ENCODE data around the gene TCF20.

TCF20 gene

DNA sequence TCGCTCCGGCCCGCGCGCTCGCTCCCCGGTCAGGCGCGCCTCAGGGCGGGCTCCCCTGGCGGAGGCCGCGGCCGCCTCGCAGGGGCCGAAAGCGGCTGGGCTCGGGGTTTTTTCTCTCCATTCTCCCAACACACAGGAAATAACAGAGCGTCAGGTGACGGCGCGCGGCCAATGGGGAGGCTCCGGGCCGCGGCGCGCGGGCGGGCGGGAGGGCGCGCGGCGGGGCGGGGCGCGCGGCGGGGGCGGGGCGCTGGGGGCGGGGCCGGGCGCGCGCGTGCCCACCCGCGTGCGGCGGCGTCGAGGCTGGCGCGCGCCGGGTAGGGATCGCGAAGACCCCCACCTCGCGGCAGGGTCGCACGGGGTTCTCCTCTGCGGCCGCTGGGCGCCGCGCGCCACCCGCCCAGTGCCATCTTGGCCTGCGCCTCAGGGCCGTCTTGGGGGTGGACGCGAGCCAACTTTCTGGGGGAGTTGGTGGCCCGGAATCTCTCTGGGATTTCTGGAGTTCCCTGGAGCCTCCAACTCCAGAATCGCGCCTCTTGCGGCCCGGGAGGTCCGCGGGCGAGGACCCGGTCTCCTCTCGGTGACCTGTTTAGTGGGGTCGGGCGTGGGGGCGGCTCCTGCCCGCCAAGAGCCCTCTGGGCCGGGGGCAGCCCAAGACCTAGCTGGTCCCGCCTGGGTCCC is at the start of gene TCF20:
TCF20 (minus strand) TSS at position 144 of the 681 bp plus-strand sequence. CDS start 55,348 bp downstream, outside the sequence.
- DNase-seq: peak; percentile 83

DNA sequence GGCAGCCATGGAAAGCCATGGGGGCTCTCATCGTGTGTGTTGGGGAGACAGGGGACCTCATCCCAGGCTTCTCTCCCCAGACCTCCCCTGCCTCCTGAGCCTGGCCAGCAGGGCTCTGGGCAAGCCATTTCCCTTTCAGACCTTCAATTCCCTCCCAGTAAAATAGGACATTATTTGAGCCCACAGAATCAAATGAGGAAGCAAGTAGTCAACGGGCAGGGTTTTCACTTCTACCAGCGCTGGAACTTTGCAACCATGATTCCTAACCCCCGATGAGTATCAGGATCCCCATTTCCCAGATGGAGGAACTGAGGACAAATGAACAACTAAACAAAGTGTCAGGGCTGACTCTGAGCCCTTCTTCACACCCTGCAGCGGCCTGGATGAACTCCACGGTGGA is 48.9 kb upstream of the TCF20 start:
- no peak for DNase-seq

DNA sequence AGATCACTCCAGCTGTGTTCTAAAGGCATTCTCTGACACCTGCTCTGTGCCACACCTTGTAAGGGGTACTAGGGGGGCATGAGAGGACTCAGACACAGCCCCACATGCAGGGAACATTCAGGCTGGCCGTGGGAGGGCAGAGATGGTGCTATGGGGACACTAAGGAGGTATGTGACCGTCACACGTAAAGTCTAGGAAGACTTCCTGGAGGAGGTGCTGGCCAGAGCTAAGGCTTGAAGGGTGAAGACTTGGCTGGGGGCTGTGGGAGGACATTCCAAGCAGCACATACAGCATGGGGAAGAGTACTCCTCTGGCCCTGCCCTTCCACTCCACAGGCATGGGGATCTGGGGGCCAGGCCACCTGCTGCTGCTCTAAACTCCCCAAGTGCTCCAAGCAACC is 48.5 kb upstream of the TCF20 start:
- no peak for DNase-seq

DNA sequence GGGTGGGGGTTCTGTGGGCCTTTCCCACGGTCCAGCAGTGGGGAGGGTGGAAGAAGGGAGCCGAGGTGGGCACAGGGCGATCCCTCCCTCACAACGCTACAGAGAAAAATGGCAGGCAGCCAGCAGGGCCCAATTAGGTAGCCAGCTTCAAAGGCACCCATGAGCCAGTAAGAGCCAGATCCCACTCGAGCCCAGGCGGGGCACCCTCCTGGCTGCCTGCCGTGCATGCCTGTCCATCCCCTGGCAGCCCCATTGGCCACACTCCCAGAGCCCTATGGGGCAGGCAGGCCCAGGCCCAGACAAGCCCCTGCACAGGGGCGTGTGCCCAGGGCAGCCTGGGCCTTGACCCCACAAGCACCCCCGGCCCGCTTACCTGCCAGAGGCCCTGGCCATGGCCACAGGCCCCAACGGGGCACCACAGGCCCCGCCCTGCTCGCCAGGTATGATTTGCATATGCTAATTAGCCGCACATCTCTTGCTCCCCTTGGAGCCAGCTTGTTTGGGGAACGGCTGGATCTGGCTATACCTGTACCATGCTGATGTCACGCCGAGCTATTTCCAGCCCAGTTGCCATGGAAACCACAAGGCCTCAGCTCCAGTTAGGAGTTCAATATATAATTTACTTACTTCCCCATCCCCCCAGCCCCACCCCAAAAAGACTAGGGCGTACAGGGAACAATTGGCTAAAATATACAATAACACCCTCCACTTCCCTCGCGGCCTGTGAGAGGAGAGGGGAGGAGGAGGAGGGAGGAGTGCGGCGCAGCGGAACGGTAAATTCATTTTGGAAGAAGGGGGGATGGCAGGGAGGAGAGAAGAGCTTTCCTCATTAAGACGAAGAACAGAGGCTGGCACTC is 47.5 kb upstream of the TCF20 start:
- no peak for DNase-seq

DNA sequence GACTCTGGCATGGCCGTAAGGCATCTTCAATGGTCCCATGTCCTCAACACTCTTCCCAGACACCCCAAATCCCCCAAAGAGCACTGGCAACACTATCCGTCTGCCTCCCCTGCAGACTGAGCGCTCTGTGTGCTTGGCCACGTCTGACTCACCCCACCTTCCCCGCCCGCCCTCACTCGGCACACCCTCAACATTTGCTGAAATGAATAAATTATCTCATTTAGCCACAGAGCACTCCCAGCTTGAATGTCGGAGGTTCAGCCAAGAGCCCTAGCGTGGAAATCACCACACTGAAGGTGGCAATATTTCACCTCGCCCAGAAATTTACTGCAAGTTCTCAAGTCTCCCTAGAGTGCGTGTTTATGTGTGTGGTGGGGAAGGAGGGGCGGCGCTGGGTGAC is 46.6 kb upstream of the TCF20 start:
- peak; percentile 66 for DNase-seq

DNA sequence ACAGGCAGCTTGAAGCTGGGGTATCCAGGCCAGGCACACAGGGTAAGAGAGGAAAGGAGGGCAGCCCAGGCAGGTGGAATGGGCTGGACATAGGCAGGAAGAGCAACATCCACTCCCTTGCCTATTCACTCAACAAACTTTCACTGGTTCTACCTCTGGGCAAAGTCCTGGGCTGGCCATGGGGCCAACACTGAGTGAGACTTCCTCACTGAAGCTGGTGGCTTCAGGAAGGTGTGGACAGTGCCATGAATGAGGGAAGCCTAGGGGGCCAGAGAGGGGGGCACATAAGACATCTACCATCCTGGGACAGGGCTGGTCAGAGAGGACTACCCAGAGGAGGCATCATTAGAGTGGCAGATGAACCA is 44.9 kb upstream of the TCF20 start:
- DNase-seq: no peak

DNA sequence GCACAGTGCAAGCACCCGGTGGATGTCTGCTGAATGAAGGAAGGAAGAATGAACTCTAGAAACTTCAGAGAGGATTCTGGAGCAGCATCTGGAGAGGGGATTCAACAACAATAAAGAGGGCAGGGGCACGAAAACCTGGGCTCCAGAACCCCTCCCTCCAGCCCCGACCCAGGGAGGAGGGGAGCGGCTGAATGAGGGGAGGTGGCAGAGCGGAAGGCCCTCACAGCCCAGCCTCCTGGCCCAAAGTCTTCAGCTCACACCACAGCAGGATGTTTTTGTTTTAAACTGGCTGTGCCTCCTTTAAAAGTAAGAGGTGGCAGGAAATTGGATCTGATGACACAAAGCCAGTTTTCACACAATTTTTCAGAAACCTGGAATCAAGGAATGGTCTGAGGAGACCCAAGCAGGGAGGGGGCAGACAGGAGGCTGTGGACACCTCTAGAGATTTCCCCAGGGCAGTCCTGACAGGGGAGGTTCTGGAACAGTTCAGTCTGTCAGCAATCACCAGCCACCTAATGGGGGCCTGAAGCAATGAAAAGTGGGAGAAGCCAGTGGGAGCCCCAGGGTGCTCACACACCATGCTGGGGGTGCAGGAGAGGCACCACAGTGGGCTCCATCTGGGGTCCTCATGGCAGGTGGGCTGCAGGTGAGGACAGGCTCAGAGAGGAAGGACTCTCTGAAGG is 44.4 kb upstream of the TCF20 start:
- DNase-seq: no peak

DNA sequence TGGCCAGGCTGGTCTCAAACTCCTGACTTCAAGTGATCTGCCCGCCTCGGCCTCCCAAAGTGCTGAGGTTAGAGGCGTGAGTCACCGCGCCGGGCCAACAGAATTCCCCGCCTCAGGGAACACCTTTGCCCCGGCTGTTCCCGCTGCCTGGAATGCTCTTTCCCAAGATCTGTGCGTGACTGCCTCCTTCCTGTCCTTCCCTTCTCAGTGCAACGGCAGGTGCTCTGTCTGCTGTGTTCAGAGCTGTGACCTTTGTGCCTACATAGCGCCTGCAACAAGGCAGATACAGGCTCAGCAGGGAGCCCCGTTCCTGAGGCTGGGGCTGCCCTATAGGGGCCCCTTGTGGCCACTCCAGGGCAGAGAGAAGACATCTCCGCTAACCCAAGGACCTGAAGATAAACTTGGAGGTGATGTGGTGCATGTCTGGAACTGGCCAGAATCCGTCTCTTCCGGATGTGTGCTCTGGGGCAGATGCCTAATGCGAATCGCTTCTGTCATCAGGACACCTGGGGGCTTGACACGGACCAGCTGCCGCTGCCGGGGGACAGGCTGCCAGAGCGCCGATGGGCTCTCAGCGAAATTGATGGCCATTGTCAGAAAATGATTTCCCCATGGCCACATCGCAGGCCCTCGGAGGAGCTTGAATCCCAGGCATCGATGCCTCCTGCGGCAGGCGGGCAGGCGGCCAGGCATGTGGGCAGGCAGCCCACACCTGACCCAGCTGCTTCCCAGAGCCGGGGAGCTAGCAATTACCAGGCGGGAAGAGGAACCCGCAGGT is 43.5 kb upstream of the TCF20 start:
- DNase-seq: peak; percentile 63

DNA sequence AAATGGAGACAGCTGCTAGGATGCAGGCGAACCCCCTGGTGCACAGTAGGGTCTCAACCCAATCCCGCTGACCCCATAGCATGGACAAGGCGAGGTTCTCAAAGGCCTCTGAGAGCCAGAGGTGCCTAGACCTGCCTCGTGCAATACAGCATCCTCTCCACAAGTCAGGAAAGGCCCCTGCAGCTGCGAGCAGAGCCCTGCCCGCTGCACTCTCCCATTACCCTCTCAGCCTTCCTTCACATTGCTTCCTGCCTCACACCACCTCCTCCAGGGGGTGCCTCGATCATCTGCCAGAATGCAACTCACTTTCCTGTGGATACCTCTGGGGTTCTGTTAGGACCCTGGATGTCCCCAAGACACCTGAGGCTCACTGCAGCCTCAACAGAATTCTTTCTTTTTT is 42.8 kb upstream of the TCF20 start:
- DNase-seq: no peak

DNA sequence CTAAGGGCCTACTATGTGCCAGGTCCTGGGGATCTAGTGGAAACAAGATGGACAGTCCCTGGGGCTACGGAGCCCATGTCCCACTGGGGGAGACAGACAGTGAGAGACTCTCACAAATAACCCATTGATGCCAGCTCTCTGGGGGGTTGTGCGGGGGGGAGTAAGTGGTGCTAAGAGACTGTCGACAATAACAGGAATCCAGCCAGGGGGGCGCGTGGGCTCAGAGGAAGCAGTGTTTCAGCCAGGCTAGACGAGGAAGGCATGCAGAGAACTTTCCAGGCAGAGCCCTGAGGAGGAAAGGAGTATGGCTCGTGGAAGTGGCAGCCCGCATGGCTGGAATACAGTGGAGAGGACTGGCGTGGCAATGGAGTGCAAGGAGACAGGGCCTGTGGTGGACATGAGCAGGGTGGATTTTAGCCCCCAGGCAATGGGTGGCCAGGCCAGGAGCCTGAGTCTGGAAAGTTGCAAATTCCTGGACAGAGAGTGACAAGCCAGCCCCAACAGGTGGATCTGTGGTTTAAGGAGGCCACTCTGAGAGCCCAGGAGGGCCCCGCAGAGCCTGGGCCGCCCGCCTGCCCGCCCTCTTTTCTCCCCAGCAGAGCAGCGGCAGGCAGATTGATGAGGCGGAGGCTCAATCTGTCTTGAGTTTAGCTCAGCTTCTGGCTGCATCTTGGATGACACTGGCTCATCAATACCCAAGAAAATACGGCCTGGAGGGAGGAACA is 40.0 kb upstream of the TCF20 start:
- no peak for DNase-seq

DNA sequence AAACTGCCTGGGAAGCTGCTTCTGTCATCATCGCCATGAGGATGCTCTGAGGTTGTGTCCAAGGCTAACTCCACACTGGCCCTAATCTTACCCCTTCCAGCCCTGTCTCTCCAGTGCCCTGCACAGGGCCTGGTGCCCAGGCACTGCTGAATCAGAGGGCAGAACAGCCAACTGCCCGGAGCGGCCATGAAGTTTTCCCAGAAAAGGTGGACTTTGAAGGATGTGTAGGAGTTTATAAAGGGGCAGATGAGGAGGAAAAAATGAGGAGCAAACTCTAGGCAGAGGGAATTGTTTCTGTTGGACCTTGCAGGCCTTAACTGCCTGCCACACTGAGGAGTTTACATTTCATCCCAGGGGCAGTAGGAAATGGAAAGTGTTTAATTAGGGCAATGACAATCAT is 39.4 kb upstream of the TCF20 start:
- no peak for DNase-seq

DNA sequence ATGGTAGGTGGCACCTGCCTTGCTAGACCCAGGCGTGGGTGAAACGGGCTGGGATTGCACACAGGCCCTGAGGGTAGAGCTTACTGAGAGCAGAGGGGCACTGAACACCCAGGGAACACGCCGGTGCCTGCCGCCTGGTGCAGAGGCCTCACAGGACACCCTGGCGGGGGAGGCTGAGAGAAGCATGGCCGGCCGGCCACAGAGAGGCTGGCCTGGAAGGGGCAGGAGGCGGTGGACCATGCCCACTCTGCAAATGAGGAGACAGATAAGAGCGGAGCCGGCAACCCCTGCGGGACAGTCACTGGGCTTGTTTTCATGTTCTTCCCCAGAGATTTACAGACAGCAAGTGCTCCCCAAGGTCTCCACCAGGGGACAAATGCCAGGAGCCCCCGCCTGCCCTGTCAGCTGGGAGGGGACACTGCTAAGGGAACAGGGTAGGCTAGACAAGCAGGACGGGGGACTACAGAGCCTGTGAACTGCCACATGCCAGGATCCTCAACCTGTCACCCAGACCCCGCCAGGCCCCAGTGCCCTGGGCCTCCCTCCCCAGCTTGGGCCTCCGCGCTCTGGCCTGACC is 38.5 kb upstream of the TCF20 start:
- DNase-seq: no peak

DNA sequence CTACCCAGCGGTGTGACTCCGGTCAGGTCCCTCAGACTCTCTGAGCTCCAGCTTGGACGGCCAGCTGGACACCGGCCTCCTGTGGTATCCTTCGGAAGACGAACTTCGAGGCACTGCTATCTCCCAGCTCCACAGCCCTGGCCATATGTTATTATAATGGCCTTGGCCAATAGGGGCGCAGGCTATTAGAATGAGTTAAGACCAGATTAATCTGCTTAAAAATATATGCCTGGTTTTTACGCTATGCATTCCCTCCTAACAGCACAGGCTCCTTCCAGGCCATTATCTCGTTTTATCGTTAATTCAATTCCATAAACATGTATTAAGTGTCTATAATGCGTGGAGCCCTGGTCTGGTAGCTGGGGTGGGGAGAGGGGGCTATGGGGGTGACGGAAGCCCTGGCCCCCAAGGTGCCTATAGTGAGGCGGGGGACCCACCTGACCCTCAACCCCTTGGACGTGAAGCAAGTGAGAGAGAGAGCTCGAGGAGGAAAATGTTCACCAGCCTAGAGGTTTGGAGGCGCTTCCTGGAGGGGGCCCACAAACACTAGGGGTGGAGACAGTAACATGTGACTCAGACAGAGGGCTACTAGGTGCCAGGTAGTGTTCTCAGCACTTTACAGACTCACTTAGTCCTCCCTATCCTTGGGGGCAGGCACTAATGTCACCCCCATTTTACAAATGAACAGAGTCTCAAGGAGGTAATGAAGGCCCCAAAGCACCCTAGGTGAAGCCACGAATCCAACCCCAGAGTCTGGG is 37.5 kb upstream of the TCF20 start:
- no peak for DNase-seq

DNA sequence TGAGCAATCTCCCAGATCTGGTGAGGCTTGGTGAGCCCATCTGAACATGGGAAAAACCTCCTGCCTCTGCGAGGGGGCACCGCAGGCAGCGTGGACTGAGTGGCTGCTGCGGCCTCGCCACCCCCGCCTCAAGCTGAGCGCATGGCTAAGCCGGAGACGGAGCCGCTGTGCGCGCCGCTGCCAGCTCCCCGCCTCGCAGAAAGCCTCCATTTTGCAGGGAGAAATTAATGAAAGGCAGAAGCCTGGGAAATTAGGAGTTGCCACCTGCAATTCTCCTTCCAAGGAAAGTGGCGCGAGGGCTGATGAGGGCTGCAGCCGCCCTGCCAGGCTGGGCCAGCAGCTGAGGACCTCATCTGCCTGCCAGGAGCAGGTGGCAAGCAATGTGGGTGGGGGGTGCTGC is 35.6 kb upstream of the TCF20 start:
- DNase-seq: no peak

DNA sequence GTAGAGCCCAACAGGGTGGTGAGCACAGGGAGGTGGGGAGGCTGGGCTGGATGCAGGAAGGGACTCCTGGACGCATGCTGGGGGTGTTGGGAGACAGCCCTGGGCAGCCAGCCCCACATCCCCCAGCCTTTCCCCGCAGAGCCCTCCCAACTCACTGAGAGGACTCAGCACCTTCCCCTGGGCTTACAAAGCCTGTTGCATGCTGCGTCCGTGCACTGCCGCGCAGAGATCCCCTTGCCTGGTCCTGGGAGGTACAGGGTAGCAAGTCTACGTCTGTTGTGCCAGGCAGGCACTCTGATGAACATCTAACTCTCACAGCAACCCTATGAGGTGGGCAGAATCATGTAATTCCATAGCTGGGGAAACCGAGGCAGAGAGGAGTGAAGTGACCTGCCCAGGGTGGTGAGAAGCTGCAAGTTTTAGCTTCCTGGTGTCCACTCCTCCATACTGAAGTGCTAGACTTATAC is 33.9 kb upstream of the TCF20 start:
- no peak for DNase-seq

DNA sequence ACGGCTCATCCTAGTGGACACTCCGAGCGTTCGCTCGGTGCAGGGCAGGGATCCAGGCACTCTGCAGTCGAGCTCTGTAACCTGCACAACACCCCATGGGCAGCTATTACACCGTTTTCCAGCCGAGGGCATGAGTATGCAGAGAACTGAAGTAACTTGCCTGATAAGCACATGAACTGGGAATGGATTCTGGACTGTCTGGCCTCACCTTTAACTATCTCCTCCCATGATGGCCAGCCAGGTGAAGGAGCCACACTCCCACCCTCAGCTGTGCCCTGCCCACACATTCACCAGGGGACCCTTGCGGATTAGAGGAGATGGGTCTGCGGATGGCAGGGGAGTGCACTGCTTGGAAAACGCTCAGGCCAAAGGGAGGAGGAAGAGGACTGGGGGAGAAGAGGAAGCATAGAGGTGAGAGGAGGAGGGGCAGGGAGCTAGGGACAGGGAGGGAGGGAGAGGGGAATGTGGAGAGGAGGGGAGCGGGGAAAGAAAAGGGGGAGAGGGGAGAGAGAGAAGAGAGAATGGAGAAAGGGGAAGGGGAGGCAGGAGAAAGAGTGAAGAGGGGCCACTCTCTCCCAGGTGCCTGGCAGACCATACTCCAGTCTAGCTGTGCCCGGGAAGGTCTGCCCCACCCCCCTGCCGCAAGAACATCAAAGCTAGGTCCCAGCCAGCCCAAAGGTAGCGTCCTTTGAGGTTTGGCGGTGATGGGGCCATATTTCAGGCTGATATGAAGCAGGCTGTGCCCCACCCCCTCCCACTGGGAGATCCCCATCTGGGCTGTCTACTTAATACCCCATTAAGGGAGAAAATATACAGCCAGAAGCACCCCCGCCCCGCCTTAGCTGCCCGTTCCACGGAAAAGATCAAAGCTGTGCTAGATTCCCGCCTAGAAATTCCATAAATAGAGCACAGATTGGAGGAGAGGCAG is 33.2 kb upstream of the TCF20 start:
- no peak for DNase-seq

DNA sequence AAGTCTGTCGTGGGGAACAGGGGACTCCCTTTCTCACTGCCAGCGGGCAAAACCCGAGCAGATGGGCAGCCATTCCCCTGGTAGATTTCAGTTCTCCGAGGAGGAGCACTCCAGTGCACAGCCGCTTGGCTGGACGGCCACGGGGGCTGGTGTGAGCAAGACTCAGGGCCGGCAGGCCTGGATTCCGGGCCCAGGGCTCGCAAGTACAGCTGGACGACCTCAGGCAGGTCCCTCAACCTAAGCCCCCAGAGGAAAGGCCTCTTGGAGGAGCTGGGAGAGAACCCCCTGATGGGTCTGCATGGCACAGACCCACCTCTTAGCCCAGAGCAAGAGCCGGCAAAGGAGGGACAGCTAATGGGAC is 31.3 kb upstream of the TCF20 start:
- DNase-seq: no peak

DNA sequence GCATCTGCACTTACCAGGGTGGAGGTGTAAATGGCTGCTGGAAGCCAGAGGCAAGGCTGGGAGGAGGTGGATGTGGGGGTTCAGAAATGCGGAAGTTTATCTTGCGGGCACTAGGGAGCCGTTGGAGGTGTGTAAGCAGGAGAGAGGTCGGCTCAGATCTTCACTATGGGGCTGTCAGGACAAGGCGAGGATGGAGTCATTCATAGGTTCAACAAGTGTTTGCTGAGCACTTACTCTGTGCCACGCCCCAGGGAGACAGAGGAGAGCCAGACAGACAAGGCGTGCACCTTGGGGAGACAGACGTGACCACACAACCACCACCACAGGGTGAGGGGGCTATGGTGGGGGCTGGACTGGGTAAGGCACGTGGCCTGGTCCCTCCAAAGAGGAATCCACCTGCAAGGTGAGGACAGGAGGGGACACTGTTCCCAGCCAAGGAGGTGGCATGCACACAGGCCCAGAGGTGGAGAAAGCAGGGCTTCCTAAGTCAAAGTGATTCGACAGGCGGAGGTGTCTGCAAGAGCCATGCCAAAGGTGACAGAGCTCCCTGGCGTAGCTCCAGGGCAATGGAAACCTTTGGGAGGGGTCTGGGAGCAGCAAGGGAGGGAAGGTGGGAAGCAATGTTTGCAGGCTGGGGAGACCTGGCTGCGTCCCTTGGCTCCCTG is 30.8 kb upstream of the TCF20 start:
- no peak for DNase-seq

DNA sequence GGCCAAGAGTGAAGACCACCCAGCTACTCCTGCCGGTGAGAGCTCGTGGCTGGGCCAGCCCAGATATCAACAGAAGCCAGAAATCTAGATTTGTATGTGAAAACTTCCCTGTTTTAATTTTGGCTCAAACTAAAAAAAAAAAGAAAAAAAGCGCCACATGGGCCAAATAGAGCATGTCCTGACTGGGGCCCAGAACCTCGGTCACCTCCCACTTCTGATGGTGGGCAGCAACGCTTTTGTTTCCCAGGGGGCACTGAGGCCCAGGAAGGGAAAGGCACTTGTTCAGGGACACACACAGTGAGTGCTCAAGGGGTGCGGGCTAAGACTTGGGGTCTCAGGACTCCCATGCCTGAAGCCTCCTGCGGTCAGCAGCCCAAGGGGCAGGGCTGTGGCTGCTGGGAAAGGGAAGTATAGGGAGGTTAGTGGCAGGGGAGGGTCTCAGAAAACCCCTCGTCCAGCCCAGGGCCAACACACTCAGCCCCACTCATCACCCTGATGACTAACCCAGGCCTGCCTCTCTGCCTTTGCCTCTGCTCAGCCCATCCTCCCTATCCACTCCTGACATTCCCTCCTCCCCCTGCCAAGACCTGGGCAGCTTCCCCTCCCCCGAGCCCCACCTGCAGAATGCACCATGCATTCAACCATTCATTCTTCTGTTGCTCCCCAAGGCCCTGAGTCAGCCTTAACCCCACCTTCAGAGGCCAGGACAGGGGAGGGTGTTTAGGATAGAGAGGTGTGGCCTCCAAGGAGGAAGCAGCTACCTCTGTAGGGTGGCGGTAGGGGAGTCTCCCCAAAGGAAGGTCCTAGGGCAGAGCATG is 30.0 kb upstream of the TCF20 start:
- peak; percentile 59 for DNase-seq

All from hematopoietic multipotent progenitor cell treated with erythropoietin and hydrocortisone succinate and interleukin-3 and kit ligand, for 8 days (in vitro differentiated cells).